HG02759 (cell line): ENCODE results near the gene IL18.
"Not testable (repeated sequence)": the region's sequence is repeated elsewhere in the genome, so short reads cannot be mapped to it uniquely, and the experiment has no call there.

ENCODE experiments used
- ATAC-seq: cut with Tn5 transposase; IDR thresholded peaks from one replicate; pipeline ENCODE4 v1.9.1; 2021; ENCODE audit warnings: mild to moderate bottlenecking, moderate library complexity; ENCODE audit not compliant: unreplicated experiment

IL18 gene

DNA sequence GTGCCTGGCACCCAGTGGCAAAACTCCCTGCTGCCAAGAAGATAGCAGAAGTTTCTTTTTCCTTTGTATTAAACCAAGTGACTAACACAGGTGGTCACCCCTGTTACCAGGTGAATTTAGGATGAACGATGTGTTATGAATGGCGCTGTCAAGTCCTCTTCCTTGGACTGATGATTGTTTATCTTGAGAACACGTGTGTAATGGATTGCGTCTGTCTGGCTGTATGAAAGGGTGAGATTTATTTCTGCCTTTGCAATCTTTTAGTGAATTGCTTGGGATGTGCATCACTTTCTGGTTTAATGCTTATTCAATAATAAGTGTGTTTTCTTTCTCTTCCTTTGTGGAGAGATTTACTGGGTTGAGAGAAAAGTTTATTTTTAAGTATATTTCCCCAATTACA is 40.8 kb downstream of the IL18 start:
- no peak for ATAC-seq

GRCh38 chr11:112121981-112122615 is 41.8 kb downstream of the IL18 start:
- no peak for ATAC-seq

- no peak for ATAC-seq
These were observed 45.7 kb downstream of the IL18 start for GRCh38 chr11:112118176-112118575.

- ATAC-seq = no peak
These were observed 48.5 kb downstream of the IL18 start for GRCh38 chr11:112115386-112115785.

DNA sequence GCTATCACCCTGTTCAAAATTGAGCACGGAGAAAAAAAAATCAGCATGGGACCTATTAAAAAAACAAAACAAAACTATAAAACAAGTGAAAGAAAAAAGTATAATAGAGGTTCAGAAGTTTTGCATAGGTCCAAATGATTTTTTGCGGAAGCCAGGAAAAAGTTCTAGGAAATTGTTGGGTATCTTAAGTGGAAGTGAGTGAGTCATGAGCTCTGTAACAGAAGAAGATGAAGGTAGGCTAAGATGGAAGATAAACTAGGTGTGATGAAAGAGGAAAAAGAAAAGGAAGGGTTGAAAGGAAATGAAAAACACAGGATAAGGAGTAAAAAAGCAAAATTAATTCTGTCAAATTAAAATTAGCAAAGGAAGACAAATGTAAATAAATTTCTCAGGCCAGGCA is 49.4 kb downstream of the IL18 start:
- no peak for ATAC-seq

DNA sequence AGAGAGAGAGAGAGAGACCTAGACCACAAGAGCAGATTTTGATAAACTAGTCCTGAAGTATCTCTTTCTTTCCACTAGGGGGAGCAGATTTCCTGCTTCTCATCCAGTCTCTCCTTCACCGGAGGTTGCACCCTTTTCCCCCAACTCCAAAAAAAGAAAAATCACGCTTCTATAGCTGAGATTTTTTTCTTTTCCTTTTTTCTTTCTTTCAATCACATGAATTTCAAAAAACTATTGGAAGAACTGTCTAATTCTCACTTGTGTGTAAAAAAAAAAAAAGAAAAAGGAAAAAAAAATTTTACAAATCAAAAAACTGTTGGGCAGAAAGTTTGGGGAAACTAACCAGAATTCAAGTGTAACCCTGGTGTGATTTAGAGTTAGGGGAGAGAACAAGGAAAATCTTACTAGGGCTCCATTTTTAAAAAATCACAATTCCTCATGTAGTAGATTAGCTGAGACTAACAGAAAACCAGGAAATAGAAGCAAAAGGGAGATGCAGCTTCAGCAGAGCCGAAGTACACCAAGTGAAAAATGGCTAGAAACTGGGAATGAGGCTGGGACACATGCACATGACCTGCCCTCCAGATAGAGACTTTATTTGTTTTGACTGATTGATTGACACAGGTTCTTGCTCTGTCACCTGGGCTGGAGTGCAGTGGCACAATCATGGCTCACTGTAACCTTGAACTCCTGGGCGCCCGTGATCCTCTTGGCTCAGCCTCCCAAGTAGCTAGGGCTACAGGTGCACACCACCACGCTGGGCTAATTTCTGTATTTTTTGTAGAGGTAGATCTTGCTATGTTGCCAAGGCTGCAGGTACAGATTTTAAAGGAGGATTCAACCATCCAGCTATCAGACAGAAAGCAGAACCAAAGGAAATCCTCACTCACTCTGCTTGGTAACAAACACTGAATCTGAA is 50.1 kb downstream of the IL18 start:
- ATAC-seq = no peak

- ATAC-seq = no peak
These were observed 57.8 kb downstream of the IL18 start for GRCh38 chr11:112106070-112106469.

GRCh38 chr11:112103446-112103845 is 60.4 kb downstream of the IL18 start:
- ATAC-seq = no peak

GRCh38 chr11:112100462-112100861 is 63.4 kb downstream of the IL18 start:
- no peak for ATAC-seq

GRCh38 chr11:112097734-112098528 is 66.0 kb downstream of the IL18 start:
- ATAC-seq = no peak

DNA sequence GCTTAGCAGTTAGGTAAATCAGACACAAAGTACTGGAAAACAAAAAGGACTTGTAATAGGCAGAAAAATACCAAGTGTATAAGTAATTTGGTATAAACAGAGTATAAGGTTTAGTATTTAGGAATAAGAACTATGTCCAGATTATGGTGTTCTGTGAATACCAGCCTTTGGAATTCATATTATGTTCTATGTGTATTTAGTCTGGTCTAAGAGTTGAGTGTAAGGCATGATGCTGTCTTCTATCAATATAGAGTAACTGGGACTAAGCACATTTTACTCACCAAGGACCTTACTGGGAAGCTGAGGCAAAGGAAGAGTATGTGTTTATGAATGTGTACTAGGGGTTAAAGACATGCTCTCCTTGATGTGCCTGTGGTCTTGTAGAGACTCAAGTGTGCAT is 67.7 kb downstream of the IL18 start:
- no peak for ATAC-seq

DNA sequence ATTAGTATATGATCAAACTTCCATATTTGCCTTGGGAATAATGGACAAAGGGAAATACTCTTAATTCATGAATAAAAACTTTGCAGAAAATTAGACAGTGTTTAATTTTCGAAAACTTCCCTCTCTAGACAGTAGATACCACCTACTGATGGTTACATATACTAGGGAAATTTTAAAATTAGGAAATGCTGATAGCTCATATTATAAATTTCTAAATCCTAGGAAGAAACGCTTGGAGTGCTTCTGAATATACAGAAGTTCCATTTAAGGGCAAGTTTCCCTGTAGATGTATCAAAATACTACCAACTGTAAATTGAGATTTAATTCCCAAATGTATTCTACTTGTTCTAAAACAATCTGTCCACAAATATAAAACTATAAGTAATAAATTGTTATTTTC is 68.6 kb downstream of the IL18 start:
- not testable (repeated sequence) for ATAC-seq
